Eye (tissue), 1 donor: ENCODE results near the gene AATF.

ENCODE experiments used
- DNase-seq: peaks from one replicate; pipeline ENCODE4 v3.0.0-alpha.2; 2015

Gene AATF

GRCh38 chr17:36983618-36984017 is 34.9 kb downstream of the AATF start:
- DNase-seq = no peak

DNA sequence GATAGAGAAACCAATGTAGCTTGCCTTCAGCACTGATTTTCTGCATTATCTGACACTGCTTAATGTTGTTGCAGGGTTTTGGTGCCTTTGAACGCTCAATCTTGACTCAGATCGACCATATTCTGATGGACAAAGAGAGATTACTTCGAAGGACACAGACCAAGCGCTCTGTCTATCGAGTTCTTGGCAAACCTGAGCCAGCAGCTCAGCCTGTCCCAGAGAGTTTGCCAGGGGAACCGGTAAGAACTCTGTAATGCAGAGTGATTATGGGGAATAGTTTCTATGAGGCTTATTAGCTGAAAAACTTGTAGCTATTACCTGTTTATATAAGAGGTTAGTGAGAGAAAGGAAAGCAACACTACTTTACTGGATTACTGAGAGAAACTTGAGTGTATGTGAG is 40.4 kb downstream of the AATF start:
- no peak for DNase-seq

GRCh38 chr17:36992701-36993100 is 43.9 kb downstream of the AATF start:
- DNase-seq = no peak

DNA sequence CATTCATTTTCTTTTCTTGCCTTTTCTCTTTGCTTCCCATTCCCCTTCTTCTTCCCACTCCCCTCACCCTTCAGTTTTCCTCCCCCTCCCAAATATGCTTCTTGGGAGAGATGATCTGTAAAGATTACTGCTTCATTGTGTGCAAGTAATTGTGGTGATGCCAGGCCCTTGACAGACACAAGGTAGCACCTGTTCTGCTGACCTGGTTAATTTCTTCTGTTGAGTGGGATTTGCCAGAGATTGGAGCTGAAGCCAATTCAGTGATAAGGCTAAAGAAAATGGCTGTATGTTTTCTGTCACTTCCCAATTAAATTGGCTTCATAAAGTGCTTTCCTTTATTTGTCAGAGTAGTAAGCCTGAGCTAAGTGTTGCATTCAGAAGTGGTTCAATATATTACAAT is 44.5 kb downstream of the AATF start:
- no peak for DNase-seq

- DNase-seq = no peak
These were observed 45.7 kb downstream of the AATF start for GRCh38 chr17:36994438-36994837.

- no peak for DNase-seq
These were observed 50.7 kb downstream of the AATF start for GRCh38 chr17:36999471-36999870.

DNA sequence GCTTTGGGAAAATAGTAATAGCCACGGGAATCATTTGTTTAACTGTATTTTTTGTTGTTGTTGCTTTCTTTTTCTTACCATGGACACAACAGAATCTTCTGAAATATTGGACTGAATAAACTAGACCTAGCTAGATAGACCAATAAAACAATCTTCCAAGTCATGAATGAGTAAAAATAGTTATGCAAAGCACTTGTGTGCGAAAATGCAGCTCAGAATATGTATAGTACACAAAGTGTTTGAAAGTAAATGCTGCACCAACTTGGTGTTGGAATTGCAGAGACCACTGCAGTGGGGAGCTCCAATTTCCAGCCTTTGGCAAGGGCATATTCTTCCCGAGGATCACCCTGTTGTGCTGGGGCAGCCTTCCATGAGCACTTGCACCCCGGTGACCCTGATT is 68.0 kb downstream of the AATF start:
- DNase-seq = no peak

DNA sequence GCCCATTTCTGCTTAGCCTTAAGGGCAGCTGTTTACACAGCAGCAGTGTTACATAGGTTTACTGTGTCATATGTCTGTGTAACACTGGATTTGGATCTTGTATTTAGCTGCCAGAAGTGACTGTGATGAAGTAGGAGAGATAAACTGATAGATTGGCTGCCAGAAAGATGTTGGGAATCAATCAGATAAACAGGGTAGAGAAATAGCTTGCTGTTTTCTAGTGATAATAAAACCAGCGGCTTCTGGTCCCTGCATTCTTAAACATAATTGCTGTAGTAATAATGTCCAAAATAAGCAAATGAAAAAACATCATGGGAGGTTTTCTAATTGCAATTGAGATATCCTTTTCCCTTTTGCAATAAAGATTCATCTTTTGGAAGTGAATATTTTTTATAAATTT is 68.7 kb downstream of the AATF start:
- no peak for DNase-seq

DNA sequence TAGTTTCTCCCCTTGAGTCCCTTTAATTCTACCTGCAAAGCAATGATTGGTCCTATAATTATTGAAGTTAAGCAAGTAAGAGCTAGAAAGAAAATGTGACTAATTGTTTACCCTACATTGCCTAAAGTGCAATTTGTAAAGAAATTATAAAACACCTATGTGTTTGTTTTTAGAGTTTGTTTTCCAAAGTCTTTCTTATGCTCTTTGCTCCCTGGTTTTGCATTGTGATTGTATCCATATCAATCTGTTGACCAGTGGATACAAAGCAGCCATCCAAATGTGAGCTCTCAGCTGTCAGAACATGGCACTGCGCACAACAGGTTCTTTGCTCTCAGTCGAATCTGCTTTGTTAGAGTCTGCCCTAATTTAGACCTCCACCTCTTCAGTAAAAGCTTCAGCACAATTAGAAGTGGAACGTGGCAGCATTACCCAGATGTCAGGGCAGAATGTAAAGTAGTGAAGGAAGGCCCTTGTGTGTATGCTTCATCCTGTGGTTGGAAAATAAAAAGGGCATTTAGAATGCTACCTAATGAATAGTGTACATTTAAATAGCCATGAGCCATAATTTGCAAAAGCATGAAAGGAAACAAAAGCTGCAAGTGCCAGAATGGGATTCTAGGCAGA is 70.5 kb downstream of the AATF start:
- DNase-seq = no peak

DNA sequence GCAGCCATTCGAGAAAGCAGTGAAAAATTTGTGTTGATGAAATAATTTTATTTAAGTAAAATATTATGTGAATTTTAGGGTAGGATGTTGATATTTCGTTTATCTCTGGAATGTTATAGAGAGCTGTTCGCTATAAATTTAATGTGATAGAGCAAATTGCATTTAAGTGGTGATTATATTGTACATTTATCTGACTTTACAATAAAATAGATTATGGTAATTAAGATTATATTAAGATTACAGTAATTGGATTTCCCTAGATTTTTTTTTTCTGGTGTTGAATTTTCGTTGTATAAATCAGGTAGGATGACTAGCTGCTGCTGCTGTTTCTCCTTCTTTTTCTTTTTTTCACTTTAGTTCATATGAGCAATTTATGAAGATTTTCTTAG is 71.0 kb downstream of the AATF start:
- DNase-seq = no peak

DNA sequence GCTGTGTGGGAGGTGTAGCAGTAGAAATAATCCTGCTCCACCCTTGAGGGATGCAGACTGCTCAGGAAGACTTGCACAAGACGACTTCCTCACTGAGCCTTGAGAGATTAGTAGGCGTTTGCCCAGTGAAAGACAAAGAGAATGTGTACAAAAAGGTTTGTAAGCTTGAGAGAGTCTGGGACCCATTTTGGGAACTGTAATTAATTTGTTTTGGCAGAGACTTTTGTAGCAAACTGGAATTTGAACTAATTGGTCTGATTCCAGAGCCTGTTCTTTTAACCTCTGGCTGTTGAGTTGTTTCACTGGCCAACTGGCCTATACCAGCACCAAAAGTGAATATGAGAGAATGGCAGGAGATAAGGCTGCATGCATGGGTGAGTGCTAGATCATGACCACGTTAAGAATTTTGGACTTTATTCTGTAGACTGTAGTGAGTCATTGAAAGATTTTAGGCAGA is 75.5 kb downstream of the AATF start:
- DNase-seq = peak; percentile 52

- DNase-seq = peak; percentile 50
These were observed 76.5 kb downstream of the AATF start for GRCh38 chr17:37025238-37025637.

GRCh38 chr17:37025847-37026530 is 77.2 kb downstream of the AATF start:
- DNase-seq = no peak

- DNase-seq = no peak
These were observed 77.7 kb downstream of the AATF start for GRCh38 chr17:37026531-37026869.

GRCh38 chr17:37028040-37028439 is 79.3 kb downstream of the AATF start:
- DNase-seq = no peak

GRCh38 chr17:37031493-37032083 is 82.8 kb downstream of the AATF start:
- DNase-seq = no peak

GRCh38 chr17:37037590-37038155 is 88.9 kb downstream of the AATF start:
- no peak for DNase-seq

DNA sequence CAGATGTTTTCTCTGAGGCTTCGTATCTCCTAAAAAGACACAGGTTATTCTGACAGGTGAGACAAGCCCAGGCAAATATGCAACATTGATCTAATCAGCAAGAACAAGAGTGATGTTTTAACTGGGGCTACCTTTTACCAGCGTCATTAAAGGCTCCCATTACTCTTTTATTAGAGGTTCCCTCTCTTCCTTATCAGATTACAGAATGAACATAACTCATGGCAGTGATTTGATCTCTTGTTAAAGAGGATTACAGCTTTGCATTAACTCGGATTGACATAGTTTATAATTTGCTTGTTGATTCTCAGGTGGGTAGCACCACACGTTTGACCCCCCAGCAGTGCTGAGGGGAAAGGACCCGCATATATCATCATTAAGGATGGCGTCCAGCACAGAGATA is 90.5 kb downstream of the AATF start:
- DNase-seq = no peak

DNA sequence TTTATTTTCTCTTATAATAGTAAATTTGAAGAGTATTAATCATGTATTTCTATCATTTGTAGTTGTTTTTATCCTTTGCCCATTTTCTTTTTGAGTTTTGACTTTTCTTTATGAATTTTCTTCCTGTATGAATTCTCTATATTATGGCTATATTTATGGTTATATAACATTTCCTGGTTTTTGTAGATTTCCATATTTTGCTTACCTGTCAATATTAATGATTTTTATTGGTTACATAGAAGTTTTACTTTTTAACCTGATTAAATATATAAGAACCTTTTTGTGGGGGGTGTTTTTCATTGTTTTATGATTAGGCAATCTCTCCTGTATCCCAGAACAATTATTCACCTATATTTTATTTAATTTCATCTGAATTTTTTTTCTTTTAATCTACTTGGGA is 93.2 kb downstream of the AATF start:
- no peak for DNase-seq

- DNase-seq = no peak
These were observed 94.4 kb downstream of the AATF start for GRCh38 chr17:37043201-37043600.

DNA sequence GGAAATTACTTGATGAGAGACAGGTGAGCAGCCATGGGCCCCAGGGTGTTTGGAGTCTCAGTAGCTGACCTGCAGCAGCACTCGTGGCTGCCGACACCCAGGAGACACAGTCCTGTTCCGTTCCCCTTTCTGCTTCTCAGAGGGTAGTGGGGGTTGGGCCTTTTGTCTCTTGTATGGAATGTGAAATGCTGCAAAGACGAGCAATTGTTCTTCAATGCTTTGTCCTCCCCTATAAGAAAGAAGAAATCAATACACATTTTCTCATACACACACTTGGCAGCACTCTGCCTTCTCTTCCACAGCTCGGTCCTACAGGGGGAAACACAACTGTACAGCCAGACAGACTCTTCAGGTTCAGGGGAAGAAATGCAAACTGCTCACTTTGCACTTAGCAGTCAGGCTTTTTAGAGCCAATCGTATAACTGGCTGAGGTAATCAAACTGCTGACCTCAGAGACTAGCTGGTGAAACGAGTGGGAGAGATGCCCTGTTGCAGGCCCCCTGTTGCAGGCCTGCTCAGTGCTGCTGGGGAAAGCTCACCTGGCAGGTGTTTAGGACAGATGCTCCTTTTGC is 96.7 kb downstream of the AATF start:
- DNase-seq = peak; percentile 70

- DNase-seq = peak; percentile 96
These were observed 98.9 kb downstream of the AATF start for GRCh38 chr17:37047631-37048104.

DNA sequence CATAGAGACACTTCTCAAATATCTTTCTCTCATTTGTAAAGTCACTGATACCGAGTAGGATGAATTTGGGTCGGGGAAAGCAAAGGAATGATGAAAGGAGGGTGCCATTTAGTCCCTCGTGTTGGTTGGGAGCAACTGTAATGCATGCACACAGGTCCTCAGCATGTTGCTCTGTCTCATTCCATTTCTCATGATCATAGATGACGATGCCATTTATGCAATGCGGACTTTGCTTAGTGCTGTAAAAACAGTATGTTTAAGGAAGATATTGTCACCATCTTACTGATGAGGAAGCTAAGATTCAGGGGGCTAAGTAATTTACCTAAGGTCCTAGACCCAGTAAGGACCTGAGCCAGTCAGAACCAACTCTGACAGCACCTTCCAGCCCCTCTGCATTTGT is 100.1 kb downstream of the AATF start:
- DNase-seq = no peak

DNA sequence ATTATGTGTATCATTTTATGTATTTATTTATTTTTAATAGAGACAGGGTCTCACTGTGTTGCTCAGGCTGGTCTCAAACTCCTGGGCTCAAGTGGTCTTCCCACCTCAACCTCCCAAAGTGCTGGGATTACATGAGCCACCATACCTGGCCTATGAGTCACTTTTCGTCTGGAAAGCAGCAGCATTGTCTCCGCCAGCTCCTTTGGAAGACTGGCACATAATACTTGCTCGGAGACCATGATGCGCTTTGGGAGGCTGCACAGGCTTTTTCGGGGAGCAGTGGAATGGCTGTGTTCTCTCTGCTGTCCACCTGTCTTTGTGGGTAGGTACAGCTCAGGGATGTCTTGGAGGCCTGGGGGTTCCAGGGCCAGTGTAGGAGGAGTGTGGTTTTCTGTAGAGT is 102.2 kb downstream of the AATF start:
- no peak for DNase-seq
